A673 (cell line): ENCODE results near the gene USP9X. TPM values are rescaled to one million over a fixed set of nuclear protein-coding genes. Genes with fewer than 3 reads are reported as not detected.
"Not testable (repeated sequence)": the region's sequence is repeated elsewhere in the genome, so short reads cannot be mapped to it uniquely, and the experiment has no call there.

Experiments used
- BruUV-seq: library from RNA; stranded (reverse); fragments of 400-500 nt; replicated peaks from 2 replicates; lab custom pipeline; 2021; lab: Mats Ljungman, UMichigan
- CTCF ChIA-PET: fragments of 300-600 bp; sonication (Branson Sonifier 250); formaldehyde crosslinking; loops from one replicate; lab custom pipeline; 2022; ENCODE audit warnings: antibody characterized with exemption; lab: Charles Lee
- POLR2A ChIA-PET: fragments of 300-600 bp; sonication (Branson Sonifier 250); formaldehyde crosslinking; loops from one replicate; lab custom pipeline; 2022; ENCODE audit warnings: antibody characterized with exemption; ENCODE audit not compliant: low non-redundant PET; lab: Charles Lee
- DNase-seq: peaks from one replicate; pipeline ENCODE4 v3.0.0-alpha.2; 2015; ENCODE audit warnings: low spot score
- H3K27ac ChIP-seq: fragments of 200-600 bp; sonication (generic); 2 replicates; pipeline ENCODE4 v1.5.1; 2016; ENCODE audit warnings: mixed run types, low read depth, mild to moderate bottlenecking, mixed read lengths, antibody characterized with exemption, low read length; ENCODE audit not compliant: poor library complexity, severe bottlenecking
- H3K27me3 ChIP-seq: fragments of 200-600 bp; sonication (generic); replicated peaks from 2 replicates; pipeline ENCODE4 v1.6.1; 2017; ENCODE audit warnings: mixed run types, low read depth, mild to moderate bottlenecking, mixed read lengths, antibody characterized with exemption, low read length; ENCODE audit not compliant: insufficient read depth, poor library complexity
- H3K36me3 ChIP-seq: fragments of 200-600 bp; sonication (generic); 2 replicates; pipeline ENCODE4 v1.6.1; 2016; ENCODE audit warnings: mixed run types, mild to moderate bottlenecking, mixed read lengths, antibody characterized with exemption, low read length; ENCODE audit not compliant: insufficient read depth, poor library complexity, severe bottlenecking
- H3K4me1 ChIP-seq: fragments of 200-600 bp; sonication (generic); 2 replicates; pipeline ENCODE4 v1.6.1; 2017; ENCODE audit warnings: mixed run types, mild to moderate bottlenecking, mixed read lengths, antibody characterized with exemption, low read length; ENCODE audit not compliant: insufficient read depth, poor library complexity, severe bottlenecking
- H3K4me3 ChIP-seq: fragments of 200-600 bp; sonication (generic); 2 replicates; pipeline ENCODE4 v1.5.1; 2016; ENCODE audit warnings: low read depth, mixed run types, mild to moderate bottlenecking, mixed read lengths, low read length; ENCODE audit not compliant: poor library complexity, severe bottlenecking
- H3K9me3 ChIP-seq: fragments of 200-600 bp; sonication (generic); 2 replicates; pipeline ENCODE4 v1.6.1; 2016; ENCODE audit warnings: mixed run types, low read depth, mild to moderate bottlenecking, mixed read lengths, antibody characterized with exemption, low read length; ENCODE audit not compliant: poor library complexity, severe bottlenecking
- intact Hi-C: fragments of 100-400 bp; cut with micrococcal nuclease; formaldehyde crosslinking; loops from one replicate; pipeline ENCODE4 v1.10.0; 2022; ENCODE audit not compliant: unreplicated experiment
- total RNA-seq: library from RNA; stranded (reverse); gene quantifications from 2 replicates; pipeline ENCODE4 v1.2.3, GENCODE V29; 2021

The USP9X gene
- total RNA-seq, 1 experiment from 2014 or later = 70.6 TPM

- H3K27ac ChIP-seq, DNase-seq, intact Hi-C loops, H3K36me3 ChIP-seq, CTCF ChIA-PET, H3K9me3 ChIP-seq, H3K27me3 ChIP-seq, H3K4me3 ChIP-seq, BruUV-seq, POLR2A ChIA-PET, H3K4me1 ChIP-seq: not testable (repeated sequence)
Measured at GRCh38 chrX:41285928-41286327, 200.7 kb downstream of the USP9X start.

Other genes with a start within 250 kb of the USP9X start
- 408 and 454 TPM in 2 replicates for gene DDX3X, start 248.7 kb downstream of the USP9X start, total RNA-seq